ENCODE measurements around the gene TNS3. TPM values are rescaled to one million over a fixed set of nuclear protein-coding genes. Genes with fewer than 3 reads are reported as not detected.

TNS3 gene
- total RNA-seq, 3 donors from 2014 or later: 69.1 to 98.9 (median 69.9) TPM

GRCh38 chr7:47448971-47449370 lies 132.9 kb downstream of the TNS3 start:
- intact Hi-C loops (cut with DNase I, micrococcal nuclease): loop anchor here in 1 of 2 donors (10.0 kb wide), 1 partner anchor 366 kb away; no protein-coding TSS in a partner anchor
- ATAC-seq (no peak), DNase-seq (no peak)
- no peak for TF ChIP-seq CTCF (IDR thresholded peaks at IDR 0.05)
- Histone ChIP-seq H3K9me3 (no peaks in the 10 kb centered on the region), H3K4me3 (no peak overlapping the region), H3K4me1 (ENCODE audit: low read depth) (peaks cover 41% of the 10 kb centered on the region), H3K36me3 (ENCODE audit: low read depth) (no peaks in the 10 kb centered on the region)

- Histone ChIP-seq H3K4me1 (ENCODE audit: low read depth) (peaks cover 32% of the 10 kb centered on the region), H3K36me3 (ENCODE audit: low read depth) (no peaks in the 10 kb centered on the region), H3K4me3 (no peak overlapping the region), H3K9me3 (no peaks in the 10 kb centered on the region)
- DNase-seq: no peak
- intact Hi-C loops (cut with DNase I, micrococcal nuclease): loop anchor here in 1 of 2 donors (10.0 kb wide), 1 partner anchor 367 kb away; no protein-coding TSS in a partner anchor
- no peak for ATAC-seq
- no peak for TF ChIP-seq CTCF (IDR thresholded peaks at IDR 0.05)
Measured at GRCh38 chr7:47447621-47448349, 134.1 kb downstream of the TNS3 start.

- no peaks in the 10 kb centered on the region for H3K9me3 ChIP-seq
- peak; percentile 3 for ATAC-seq
- intact Hi-C loops (cut with DNase I, micrococcal nuclease): loop anchor here in 1 of 2 donors (10.0 kb wide), 1 partner anchor 368 kb away; no protein-coding TSS in a partner anchor
- no peak for TF ChIP-seq CTCF (IDR thresholded peaks at IDR 0.05)
- no peak overlapping the region for H3K4me3 ChIP-seq
- no peaks in the 10 kb centered on the region for H3K36me3 ChIP-seq (ENCODE audit: low read depth)
- H3K4me1 ChIP-seq (ENCODE audit: low read depth): peaks cover 38% of the 10 kb centered on the region
- DNase-seq: no peak
Measured at GRCh38 chr7:47446871-47447466, 134.9 kb downstream of the TNS3 start.

GRCh38 chr7:47444376-47445098 lies 137.4 kb downstream of the TNS3 start:
- peak; percentile 43 for ATAC-seq
- H3K4me3 ChIP-seq: no peak overlapping the region
- peak in 1 of 3 donors; percentile 66 for DNase-seq
- intact Hi-C loops (cut with DNase I, micrococcal nuclease): loop anchor here in 1 of 2 donors (10.0 kb wide), 1 partner anchor 370 kb away; no protein-coding TSS in a partner anchor
- TF ChIP-seq CTCF (IDR thresholded peaks at IDR 0.05): peak; percentile 18
- H3K4me1 ChIP-seq (ENCODE audit: low read depth): peaks cover 37% of the 10 kb centered on the region
- H3K36me3 ChIP-seq (ENCODE audit: low read depth): no peaks in the 10 kb centered on the region
- H3K9me3 ChIP-seq: no peaks in the 10 kb centered on the region

GRCh38 chr7:47443049-47443448 lies 138.9 kb downstream of the TNS3 start:
- no peak for DNase-seq
- intact Hi-C loops (cut with DNase I, micrococcal nuclease): loop anchor here in 1 of 2 donors (10.0 kb wide), 1 partner anchor 372 kb away; no protein-coding TSS in a partner anchor

More at GRCh38 chr7:47443049-47443448, 138.9 kb downstream of the TNS3 start:
- peaks cover 37% of the 10 kb centered on the region for H3K4me1 ChIP-seq (ENCODE audit: low read depth)
- H3K36me3 ChIP-seq (ENCODE audit: low read depth): no peaks in the 10 kb centered on the region
- H3K9me3 ChIP-seq: no peaks in the 10 kb centered on the region
- no peak overlapping the region for H3K4me3 ChIP-seq
- no peak for TF ChIP-seq CTCF (IDR thresholded peaks at IDR 0.05)
- ATAC-seq: no peak

Measured in mucosa of descending colon (tissue), 3 donors.